HG03432 (cell line): Measurements from ENCODE around the gene MALRD1.

Experiments
- ATAC-seq: cut with Tn5 transposase; IDR thresholded peaks from one replicate; pipeline ENCODE4 v1.9.1; 2021; ENCODE audit warnings: mild to moderate bottlenecking, moderate library complexity; ENCODE audit not compliant: unreplicated experiment

The MALRD1 gene

GRCh38 chr10:19347621-19348020, 299.0 kb downstream of the MALRD1 start:
- ATAC-seq, result no peak

- ATAC-seq, result no peak
These were observed 318.6 kb downstream of the MALRD1 start for GRCh38 chr10:19367176-19367575.

GRCh38 chr10:19373988-19374387, 325.4 kb downstream of the MALRD1 start:
- no peak for ATAC-seq

- no peak for ATAC-seq
These were observed 337.3 kb downstream of the MALRD1 start for GRCh38 chr10:19385846-19386450.

GRCh38 chr10:19408924-19409323, 360.3 kb downstream of the MALRD1 start:
- ATAC-seq, result no peak

GRCh38 chr10:19411119-19411518, 362.5 kb downstream of the MALRD1 start:
- ATAC-seq, result no peak

- ATAC-seq, result no peak
These were observed 363.9 kb downstream of the MALRD1 start for GRCh38 chr10:19412531-19412930.

- no peak for ATAC-seq
These were observed 367.6 kb downstream of the MALRD1 start for GRCh38 chr10:19416164-19416563.

GRCh38 chr10:19417740-19418139, 369.1 kb downstream of the MALRD1 start:
- ATAC-seq, result no peak

GRCh38 chr10:19421674-19422073, 373.1 kb downstream of the MALRD1 start:
- no peak for ATAC-seq

- ATAC-seq, result no peak
These were observed 377.4 kb downstream of the MALRD1 start for GRCh38 chr10:19426034-19426433.

- ATAC-seq, result no peak
These were observed 383.2 kb downstream of the MALRD1 start for GRCh38 chr10:19431622-19432351.

- no peak for ATAC-seq
These were observed 401.3 kb downstream of the MALRD1 start for GRCh38 chr10:19449860-19450259.

GRCh38 chr10:19451356-19451755, 402.8 kb downstream of the MALRD1 start:
- ATAC-seq, result no peak

- ATAC-seq, result no peak
These were observed 403.3 kb downstream of the MALRD1 start for GRCh38 chr10:19451937-19452336.

- no peak for ATAC-seq
These were observed 405.4 kb downstream of the MALRD1 start for GRCh38 chr10:19453967-19454366.

- ATAC-seq, result no peak
These were observed 413.0 kb downstream of the MALRD1 start for GRCh38 chr10:19461588-19461987.

- ATAC-seq, result no peak
These were observed 418.1 kb downstream of the MALRD1 start for GRCh38 chr10:19466709-19467108.

GRCh38 chr10:19468413-19468812, 419.8 kb downstream of the MALRD1 start:
- no peak for ATAC-seq

GRCh38 chr10:19469521-19469920, 420.9 kb downstream of the MALRD1 start:
- no peak for ATAC-seq

- no peak for ATAC-seq
These were observed 431.3 kb downstream of the MALRD1 start for GRCh38 chr10:19479854-19480253.

GRCh38 chr10:19480353-19480752, 431.8 kb downstream of the MALRD1 start:
- ATAC-seq, result no peak

GRCh38 chr10:19483421-19483820, 434.8 kb downstream of the MALRD1 start:
- no peak for ATAC-seq
